ENCODE measurements around the gene BRCA2. TPM values are rescaled to one million over a fixed set of nuclear protein-coding genes. Genes with fewer than 3 reads are reported as not detected.

The BRCA2 gene
- total and polyA plus RNA-seq, 9 of the 15 experiments (the other 6 are each of a cell fraction or from before 2014, with no cell fraction given) = 4.1 to 17.3 (median 5.8) TPM

DNA sequence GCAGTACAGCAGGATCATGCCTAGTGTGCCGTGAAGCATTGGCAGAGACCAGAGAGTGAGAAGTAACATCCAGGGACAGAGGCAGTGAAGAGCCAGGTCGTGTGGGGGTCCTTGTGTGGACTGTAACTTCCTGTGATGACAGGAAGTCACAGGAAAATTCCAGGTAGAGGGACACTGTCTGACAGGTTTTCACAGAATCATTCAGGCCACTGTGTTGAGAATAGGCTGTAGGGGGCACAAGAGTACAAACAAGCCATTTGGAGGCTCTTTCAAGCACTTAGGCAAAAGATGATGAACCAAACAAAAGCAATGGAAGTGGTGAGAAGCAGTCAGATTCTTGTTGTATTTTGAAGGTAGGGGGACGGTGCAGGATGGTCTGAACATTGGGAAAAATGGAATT is 66.2 kb downstream of the BRCA2 start (continued):
- TF ChIP-seq MCM5 (IDR thresholded peaks at IDR 0.05; ENCODE audit: low read depth) (no peak), FOXK2 (conservative IDR thresholded peaks at IDR 0.05 in 1 of 2, IDR thresholded peaks at IDR 0.05 in 1 of 2; ENCODE audit: low read depth in 2 of 2) (no peak), RAD21 (CRISPR knock-in tag; conservative IDR thresholded peaks at IDR 0.05 in 1 of 2, IDR thresholded peaks at IDR 0.05 in 1 of 2) (peak in 1 of 2 experiments; percentile 36; a peak in 3 of 4 replicates)
- TF ChIP-seq, protein P1, sequence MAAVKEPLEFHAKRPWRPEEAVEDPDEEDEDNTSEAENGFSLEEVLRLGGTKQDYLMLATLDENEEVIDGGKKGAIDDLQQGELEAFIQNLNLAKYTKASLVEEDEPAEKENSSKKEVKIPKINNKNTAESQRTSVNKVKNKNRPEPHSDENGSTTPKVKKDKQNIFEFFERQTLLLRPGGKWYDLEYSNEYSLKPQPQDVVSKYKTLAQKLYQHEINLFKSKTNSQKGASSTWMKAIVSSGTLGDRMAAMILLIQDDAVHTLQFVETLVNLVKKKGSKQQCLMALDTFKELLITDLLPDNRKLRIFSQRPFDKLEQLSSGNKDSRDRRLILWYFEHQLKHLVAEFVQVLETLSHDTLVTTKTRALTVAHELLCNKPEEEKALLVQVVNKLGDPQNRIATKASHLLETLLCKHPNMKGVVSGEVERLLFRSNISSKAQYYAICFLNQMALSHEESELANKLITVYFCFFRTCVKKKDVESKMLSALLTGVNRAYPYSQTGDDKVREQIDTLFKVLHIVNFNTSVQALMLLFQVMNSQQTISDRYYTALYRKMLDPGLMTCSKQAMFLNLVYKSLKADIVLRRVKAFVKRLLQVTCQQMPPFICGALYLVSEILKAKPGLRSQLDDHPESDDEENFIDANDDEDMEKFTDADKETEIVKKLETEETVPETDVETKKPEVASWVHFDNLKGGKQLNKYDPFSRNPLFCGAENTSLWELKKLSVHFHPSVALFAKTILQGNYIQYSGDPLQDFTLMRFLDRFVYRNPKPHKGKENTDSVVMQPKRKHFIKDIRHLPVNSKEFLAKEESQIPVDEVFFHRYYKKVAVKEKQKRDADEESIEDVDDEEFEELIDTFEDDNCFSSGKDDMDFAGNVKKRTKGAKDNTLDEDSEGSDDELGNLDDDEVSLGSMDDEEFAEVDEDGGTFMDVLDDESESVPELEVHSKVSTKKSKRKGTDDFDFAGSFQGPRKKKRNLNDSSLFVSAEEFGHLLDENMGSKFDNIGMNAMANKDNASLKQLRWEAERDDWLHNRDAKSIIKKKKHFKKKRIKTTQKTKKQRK (IDR thresholded peaks at IDR 0.05; ENCODE audit: borderline replicate concordance, low read depth, low read length) = no peak

DNA sequence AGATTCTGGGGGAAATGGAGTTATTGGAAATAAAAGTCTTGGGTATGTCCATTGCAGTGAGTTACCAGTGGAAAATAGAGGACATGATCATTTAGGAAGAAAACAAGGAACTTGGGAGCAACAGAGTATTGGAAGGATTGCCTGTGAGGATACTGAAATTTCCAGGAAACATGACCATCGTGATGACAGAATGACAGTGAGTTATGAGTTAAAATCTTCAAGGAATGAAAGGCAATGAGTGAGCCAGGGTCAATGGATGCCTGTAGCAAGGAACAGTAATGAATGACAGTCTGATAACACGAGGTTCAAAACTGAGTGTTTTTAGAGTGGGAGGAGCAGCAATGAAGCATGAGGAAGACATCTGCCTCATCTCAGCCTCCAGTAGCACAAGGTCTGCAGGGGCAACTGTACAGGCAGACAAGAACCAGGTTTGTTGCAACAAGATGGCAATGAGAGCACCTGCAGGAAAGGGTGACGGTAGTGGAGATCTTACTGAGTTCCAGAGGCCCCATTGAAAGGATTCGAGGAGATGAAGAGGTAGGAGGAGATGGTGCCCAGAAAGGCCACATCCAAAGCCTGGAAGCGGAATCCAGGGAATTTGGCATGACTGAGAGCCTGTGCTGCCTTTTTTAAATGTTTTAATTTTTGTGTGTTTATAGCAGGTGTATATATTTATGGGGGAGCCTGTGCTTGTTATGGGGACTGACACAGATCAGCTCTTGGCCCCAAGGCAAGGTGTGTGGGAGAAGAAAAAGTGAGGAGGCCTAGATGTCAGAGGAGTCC is 68.7 kb downstream of the BRCA2 start:
- no peak for FAIRE-seq
- Histone ChIP-seq H2AFZ (ENCODE audit: low read depth, low read length) (no peak overlapping the region), H3K4me3 (no peak overlapping the region), H3K9me1 (ENCODE audit: control insufficient read depth, insufficient read depth, low read length) (no peaks in the 10 kb centered on the region), H3K9me3 (replicated peaks; ENCODE audit: control insufficient read depth, insufficient read depth, low read depth, low read length) (no peaks in the 10 kb centered on the region), H4K20me1 (replicated peaks; ENCODE audit: control insufficient read depth, insufficient read depth, low read length) (no peaks in the 10 kb centered on the region), H3K27ac (ENCODE audit: extremely low read depth, low read depth, low read length) (no peak overlapping the region), H3K79me2 (ENCODE audit: control insufficient read depth, insufficient read depth, low read length) (no peaks in the 10 kb centered on the region), H3K4me1 (replicated peaks in 1 of 2; ENCODE audit: control insufficient read depth in 2 of 2, insufficient read depth in 2 of 2, low read length in 2 of 2) (no peaks in the 10 kb centered on the region), H3K9ac (ENCODE audit: insufficient read depth in 1 of 2, low read depth in 2 of 2, low read length in 2 of 2) (no peak overlapping the region), H3K27me3 (ENCODE audit: control insufficient read depth in 2 of 2, insufficient read depth in 2 of 2, low read length in 2 of 2) (no peaks in the 10 kb centered on the region), H3K36me3 (ENCODE audit: control insufficient read depth, insufficient read depth, low read length) (peaks cover 31% of the 10 kb centered on the region; the same call in 2 of the 3 replicates), H3K4me2 (ENCODE audit: insufficient read depth, low read length) (no peak overlapping the region)
- CTCF ChIA-PET (ENCODE audit: low intra/inter-chr PET ratio) = no interaction called here
- POLR2A ChIA-PET = no interaction called here
- BruUV-seq (replicated peaks) = no TSS peak
- WGBS (ENCODE audit: insufficient coverage, low coverage, missing lambda C conversion rate) = 58% methylated on average over 5 of the region's 5 CpGs
- no peak for ATAC-seq
- intact Hi-C loops (cut with micrococcal nuclease) = no loop called here
- no peak for DNase-seq (ENCODE audit: extremely low read depth in 1 of 4, low spot score in 3 of 4)
- in situ Hi-C loops (cut with MboI) = no loop called here
- TF ChIP-seq NR2C1 (IDR thresholded peaks at IDR 0.05) = no peak
- no peak for TF ChIP-seq NR2C1 (tag; IDR thresholded peaks at IDR 0.05)
- TF ChIP-seq, protein P2, sequence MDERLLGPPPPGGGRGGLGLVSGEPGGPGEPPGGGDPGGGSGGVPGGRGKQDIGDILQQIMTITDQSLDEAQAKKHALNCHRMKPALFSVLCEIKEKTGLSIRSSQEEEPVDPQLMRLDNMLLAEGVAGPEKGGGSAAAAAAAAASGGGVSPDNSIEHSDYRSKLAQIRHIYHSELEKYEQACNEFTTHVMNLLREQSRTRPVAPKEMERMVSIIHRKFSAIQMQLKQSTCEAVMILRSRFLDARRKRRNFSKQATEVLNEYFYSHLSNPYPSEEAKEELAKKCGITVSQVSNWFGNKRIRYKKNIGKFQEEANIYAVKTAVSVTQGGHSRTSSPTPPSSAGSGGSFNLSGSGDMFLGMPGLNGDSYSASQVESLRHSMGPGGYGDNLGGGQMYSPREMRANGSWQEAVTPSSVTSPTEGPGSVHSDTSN (CRISPR knock-in tag; IDR thresholded peaks at IDR 0.05; ENCODE audit: low read depth) = no peak
- TF ChIP-seq, protein P2 (tag; conservative IDR thresholded peaks at IDR 0.05; ENCODE audit: low read depth) = peak; percentile 52
- TF ChIP-seq, protein P3, sequence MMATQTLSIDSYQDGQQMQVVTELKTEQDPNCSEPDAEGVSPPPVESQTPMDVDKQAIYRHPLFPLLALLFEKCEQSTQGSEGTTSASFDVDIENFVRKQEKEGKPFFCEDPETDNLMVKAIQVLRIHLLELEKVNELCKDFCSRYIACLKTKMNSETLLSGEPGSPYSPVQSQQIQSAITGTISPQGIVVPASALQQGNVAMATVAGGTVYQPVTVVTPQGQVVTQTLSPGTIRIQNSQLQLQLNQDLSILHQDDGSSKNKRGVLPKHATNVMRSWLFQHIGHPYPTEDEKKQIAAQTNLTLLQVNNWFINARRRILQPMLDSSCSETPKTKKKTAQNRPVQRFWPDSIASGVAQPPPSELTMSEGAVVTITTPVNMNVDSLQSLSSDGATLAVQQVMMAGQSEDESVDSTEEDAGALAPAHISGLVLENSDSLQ (IDR thresholded peaks at IDR 0.05) = peak; percentile 27; the same call in 1 of the 2 replicates
- TF ChIP-seq, protein P4, sequence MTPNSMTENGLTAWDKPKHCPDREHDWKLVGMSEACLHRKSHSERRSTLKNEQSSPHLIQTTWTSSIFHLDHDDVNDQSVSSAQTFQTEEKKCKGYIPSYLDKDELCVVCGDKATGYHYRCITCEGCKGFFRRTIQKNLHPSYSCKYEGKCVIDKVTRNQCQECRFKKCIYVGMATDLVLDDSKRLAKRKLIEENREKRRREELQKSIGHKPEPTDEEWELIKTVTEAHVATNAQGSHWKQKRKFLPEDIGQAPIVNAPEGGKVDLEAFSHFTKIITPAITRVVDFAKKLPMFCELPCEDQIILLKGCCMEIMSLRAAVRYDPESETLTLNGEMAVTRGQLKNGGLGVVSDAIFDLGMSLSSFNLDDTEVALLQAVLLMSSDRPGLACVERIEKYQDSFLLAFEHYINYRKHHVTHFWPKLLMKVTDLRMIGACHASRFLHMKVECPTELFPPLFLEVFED (CRISPR knock-in tag; conservative IDR thresholded peaks at IDR 0.05) = no peak
- no peak for TF ChIP-seq ZC3H11A (IDR thresholded peaks at IDR 0.05; ENCODE audit: low read depth, low read length)
